T-helper 2 cell treated with Interferon-gamma antibody and Interleukin-4, amounts not matched to agents 5 μg/mL and 100 μg/mL, for 36 hours (primary cell): ENCODE results near the gene SV2C.

Experiments used
- DNase-seq: peaks from one replicate; pipeline ENCODE4 v3.0.0; 2021; ENCODE audit warnings: low spot score
- H3K27ac Mint-ChIP-seq: one replicate; pipeline ENCODE4 v1.8.0; 2021; ENCODE audit warnings: mild to moderate bottlenecking, mixed read lengths
- H3K27me3 Mint-ChIP-seq: one replicate; pipeline ENCODE4 v1.8.0; 2021; ENCODE audit warnings: low read depth, mixed read lengths
- H3K36me3 Mint-ChIP-seq: one replicate; pipeline ENCODE4 v1.8.0; 2021; ENCODE audit warnings: low read depth, mixed read lengths
- H3K4me1 Mint-ChIP-seq: one replicate; pipeline ENCODE4 v1.8.0; 2021; ENCODE audit warnings: low read depth, mixed read lengths
- H3K4me3 Mint-ChIP-seq: one replicate; pipeline ENCODE4 v1.8.0; 2022; ENCODE audit warnings: mild to moderate bottlenecking, moderate library complexity, mixed read lengths
- H3K9me3 Mint-ChIP-seq: one replicate; pipeline ENCODE4 v1.8.0; 2021; ENCODE audit warnings: mixed read lengths

Gene SV2C

DNA sequence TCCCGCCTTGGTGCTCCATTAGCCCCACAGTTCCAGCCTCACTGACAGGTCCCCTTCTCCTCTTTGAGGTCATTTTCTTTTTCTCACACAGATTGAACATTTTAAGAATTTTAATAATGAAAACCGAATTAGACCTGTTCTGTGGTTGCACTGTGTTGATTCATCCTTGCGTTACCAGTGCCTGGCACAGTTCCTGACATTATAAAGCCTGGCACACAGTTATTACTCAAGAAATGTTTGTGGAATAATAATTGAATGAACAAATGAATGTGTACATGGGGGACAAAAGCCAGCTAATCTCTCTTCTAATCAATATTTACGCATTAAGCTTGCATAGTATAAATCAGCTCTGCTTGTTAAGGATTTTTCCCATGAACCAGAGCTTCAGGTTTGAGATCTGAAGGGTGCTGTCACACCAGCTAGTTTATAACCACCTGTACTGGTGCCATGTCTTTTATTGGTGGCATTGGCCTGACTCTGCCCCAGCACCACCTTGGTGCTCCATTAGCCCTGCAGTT lies 80.0 kb downstream of the SV2C start:
- Mint-ChIP-seq H3K9me3 (no peaks in the 10 kb centered on the region), H3K27ac (no peak overlapping the region), H3K4me3 (no peak overlapping the region), H3K27me3 (peaks cover 24% of the 10 kb centered on the region), H3K4me1 (no peaks in the 10 kb centered on the region), H3K36me3 (no peaks in the 10 kb centered on the region)
- no peak for DNase-seq

DNA sequence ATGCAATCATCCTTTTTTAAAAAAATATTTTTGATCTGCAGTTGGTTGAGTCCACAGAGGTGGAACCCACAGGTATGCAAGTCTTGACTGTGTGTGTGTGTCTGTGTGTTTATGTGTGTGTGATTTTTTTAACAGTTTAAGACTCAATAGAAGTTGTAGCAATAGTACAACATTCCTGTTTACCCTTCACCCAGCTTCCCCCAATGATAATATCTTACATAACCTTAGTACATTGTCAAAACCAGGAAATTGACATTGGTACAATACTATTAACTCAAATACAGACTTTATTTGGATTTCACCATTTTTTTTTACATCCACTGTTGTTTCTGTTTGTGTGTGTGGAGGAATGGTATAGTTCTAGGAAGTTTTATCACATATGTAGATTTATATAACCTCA lies 81.8 kb downstream of the SV2C start:
- Mint-ChIP-seq H3K27ac (no peak overlapping the region), H3K9me3 (no peaks in the 10 kb centered on the region), H3K4me1 (no peaks in the 10 kb centered on the region), H3K4me3 (no peak overlapping the region), H3K36me3 (no peaks in the 10 kb centered on the region), H3K27me3 (peaks cover 19% of the 10 kb centered on the region)
- no peak for DNase-seq

DNA sequence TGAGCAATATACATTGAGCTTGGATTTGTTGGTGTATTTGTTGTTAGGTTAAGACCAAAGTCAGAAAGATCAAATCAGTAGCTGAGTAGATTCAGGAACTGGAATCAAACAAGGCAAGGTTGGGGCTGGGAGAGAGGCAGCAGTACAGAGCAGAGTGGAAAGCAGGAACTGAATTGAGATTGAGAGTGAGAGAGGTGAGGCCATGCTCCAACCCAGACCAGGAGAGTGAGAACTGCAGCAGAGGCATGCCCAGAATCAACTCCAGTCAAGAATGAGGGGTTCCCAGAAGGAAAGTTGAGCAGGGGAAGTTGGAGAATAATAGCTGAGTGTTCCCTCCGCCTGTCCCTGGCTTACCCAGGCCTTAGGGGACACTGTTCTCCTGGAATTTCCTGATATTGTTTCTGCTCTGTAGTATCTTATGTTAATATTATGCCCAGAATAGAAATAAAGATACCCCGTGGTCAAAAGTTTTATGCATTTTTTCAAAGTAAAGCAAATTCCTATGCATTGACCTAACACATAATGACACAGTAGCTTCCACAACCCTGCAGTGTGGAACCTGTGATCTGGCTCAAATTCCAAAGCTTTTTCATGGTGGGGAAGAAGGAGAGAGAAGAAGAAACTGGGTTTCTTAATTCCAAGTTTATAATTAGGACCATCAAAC lies 82.7 kb downstream of the SV2C start:
- no peak for DNase-seq
- no peaks in the 10 kb centered on the region for H3K9me3 Mint-ChIP-seq
- no peaks in the 10 kb centered on the region for H3K4me1 Mint-ChIP-seq
- no peak overlapping the region for H3K4me3 Mint-ChIP-seq
- peaks cover 19% of the 10 kb centered on the region for H3K27me3 Mint-ChIP-seq
- no peaks in the 10 kb centered on the region for H3K36me3 Mint-ChIP-seq
- no peak overlapping the region for H3K27ac Mint-ChIP-seq

DNA sequence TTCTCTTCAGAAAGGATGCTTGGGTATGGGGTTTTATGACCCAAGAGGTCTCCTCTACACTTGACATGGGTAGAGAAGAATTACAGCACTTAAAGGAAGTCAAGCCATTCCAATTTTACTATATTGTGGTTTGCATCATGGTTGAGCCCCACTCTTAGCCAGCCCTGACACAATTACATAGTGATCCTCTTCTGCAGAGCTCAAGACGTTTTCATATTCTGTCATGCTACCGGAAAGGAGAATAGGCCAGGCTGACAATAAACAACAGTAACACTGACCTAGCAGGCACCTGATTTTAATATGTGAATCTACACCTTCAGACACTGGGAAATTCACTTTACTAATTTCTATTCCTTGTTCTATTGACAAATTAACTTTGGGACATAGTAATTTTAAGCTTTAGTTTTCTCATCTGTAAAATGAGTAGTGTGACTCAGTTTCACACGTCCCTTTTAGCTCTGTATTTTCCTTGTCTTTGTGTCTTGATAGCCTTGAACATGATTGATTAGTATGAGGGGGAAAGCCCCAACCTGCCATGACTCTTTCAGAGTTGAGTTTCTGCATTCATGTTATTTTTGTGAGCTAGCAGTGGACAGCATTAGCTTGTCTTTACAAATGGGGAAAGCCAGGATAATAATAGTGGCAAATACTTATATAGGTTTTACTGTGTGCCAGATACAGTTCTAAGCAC lies 83.8 kb downstream of the SV2C start:
- H3K36me3 Mint-ChIP-seq = no peaks in the 10 kb centered on the region
- no peak overlapping the region for H3K27ac Mint-ChIP-seq
- H3K9me3 Mint-ChIP-seq = no peaks in the 10 kb centered on the region
- no peaks in the 10 kb centered on the region for H3K4me1 Mint-ChIP-seq
- no peak for DNase-seq
- H3K27me3 Mint-ChIP-seq = peaks cover 19% of the 10 kb centered on the region
- H3K4me3 Mint-ChIP-seq = no peak overlapping the region

DNA sequence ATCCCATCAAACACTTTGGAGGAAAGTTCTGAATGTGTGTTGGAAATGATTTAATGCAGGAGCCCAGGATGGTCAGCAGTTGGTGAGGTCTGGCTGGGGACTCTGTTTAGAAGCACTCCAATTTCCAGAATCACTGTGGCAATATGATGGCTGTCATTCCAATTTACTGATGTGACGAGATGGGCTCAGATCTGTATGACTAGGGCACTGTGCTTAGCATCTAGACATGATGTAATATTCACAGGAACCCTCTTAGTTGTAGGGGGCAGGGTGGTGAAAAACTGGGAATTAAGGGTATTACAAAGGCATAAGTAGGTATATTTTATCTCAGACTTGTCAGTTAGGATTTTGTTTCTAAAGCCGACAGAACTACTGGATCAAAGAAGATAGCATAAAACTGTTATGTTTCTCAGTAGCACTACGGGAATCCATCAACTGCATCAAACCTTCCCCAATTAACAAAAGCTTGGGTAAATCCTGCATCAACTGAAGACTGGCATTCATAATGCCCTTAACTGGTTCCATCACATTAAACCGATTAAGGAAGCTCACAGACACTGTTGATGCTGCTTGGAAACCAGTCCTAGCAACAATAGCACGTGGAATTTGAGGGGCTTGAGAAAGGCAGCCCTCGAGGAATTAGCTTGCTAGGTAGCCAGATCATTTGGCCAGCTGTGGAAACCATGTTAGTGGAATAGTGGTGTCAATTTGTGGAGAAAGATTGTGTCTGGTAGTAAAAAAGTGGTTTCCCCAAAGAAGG lies 86.1 kb downstream of the SV2C start:
- Mint-ChIP-seq H3K4me3 (no peak overlapping the region), H3K27me3 (peaks cover 15% of the 10 kb centered on the region), H3K27ac (no peak overlapping the region), H3K9me3 (no peaks in the 10 kb centered on the region), H3K36me3 (no peaks in the 10 kb centered on the region), H3K4me1 (no peaks in the 10 kb centered on the region)
- DNase-seq = no peak

DNA sequence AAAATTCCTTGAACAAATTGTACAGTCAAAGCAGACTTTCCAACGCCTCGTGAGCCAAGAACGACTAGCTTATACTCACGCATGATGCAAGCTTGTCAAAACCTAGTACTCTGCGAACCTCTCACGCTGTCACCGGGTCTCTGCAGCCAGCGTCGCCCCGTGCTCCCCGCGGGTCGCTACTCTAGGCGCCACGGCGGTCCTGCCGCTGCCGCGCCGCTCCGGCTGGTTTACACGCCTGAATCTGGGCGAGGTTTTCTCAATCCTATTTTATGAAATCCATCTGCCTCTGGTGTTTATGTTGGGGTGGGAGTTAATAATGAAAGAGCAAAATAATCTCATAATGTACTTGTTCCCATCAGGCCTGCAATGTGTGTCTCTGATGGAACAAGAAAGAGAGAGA lies 90.9 kb downstream of the SV2C start:
- peaks cover 4% of the 10 kb centered on the region for H3K27me3 Mint-ChIP-seq
- no peak for DNase-seq
- H3K4me1 Mint-ChIP-seq = peaks cover 20% of the 10 kb centered on the region
- H3K9me3 Mint-ChIP-seq = no peaks in the 10 kb centered on the region
- H3K4me3 Mint-ChIP-seq = no peak overlapping the region
- no peaks in the 10 kb centered on the region for H3K36me3 Mint-ChIP-seq
- H3K27ac Mint-ChIP-seq = no peak overlapping the region

DNA sequence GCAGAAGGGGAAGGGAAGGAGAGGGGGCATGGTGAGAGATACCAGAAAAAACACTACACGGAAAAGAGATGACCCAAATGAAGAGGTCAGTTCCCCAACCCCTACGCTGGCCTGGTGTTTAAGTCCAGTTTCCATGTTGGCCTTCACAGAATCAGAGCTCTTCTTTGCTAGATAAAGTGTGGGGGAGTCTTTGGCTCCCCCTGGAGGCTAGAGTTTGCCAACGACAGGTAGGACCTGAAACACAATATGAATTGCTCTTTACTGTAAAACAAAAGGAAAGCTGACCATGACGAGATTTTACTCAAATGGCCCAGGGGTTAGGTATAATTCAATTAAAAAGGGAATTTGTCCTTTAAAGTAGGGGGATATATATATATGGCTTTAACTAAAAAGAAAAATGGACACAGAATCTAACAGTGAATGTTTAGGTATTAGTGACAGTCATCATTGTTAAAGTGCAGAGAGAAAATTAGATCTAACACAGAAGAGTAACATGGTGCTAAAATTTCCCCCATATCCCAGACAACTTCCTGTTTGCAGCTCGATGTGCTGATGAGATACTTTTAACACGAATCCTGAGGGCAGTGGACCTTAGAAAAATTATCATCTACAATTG lies 92.0 kb downstream of the SV2C start:
- Mint-ChIP-seq H3K27me3 (no peaks in the 10 kb centered on the region), H3K27ac (no peak overlapping the region), H3K4me1 (peaks cover 20% of the 10 kb centered on the region), H3K36me3 (no peaks in the 10 kb centered on the region), H3K4me3 (no peak overlapping the region), H3K9me3 (no peaks in the 10 kb centered on the region)
- peak; percentile 20 for DNase-seq

DNA sequence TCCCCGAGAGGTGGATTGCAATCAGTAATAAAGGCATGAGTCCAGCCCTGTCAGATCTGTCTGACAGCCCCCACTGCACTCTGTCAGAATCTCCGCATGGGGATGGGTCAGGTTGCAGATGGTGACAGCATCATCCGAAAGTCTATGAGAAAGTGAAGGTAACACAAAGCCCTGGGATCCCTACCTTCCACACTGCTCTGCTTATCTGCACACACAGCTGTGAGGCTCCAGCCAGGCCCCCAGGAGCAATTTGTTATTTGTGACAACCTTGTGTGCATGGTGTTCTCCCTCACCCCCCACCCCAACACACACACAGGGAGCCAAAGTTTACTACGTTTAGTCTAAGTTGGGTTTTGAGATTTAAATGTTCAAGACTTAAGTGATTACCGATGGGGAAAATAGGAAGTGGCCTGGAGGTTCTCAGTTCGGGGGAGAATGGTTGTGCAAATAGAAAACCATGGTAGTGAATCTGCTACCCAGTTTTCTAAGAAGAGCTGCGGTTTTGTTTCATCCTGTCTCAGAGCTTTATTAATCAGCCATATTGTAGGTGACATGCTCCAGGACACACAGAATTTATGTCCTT lies 92.7 kb downstream of the SV2C start:
- Mint-ChIP-seq H3K9me3 (no peaks in the 10 kb centered on the region), H3K27ac (no peak overlapping the region), H3K36me3 (no peaks in the 10 kb centered on the region), H3K4me1 (peaks cover 20% of the 10 kb centered on the region), H3K27me3 (no peaks in the 10 kb centered on the region), H3K4me3 (no peak overlapping the region)
- no peak for DNase-seq

DNA sequence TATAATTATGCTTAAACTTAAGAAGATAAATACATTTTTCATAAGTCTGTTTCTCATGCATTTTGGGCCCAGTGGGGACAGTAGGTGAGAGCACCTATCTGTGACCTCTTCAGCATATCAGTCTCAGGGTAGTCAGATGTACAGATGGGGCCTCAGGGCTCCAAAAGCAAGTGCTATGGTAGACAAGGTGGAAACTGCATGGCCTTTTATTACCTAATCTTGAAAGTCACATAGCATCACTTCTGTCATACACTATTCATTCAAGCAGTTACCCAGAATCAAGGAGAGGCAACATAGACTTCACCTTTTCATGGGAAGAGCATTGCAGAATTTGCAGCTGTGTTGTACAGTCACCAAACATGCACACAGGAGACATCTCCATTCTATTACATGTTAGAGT lies 94.8 kb downstream of the SV2C start:
- Mint-ChIP-seq H3K27me3 (no peaks in the 10 kb centered on the region), H3K4me3 (no peak overlapping the region), H3K4me1 (peaks cover 20% of the 10 kb centered on the region), H3K27ac (no peak overlapping the region), H3K9me3 (no peaks in the 10 kb centered on the region), H3K36me3 (no peaks in the 10 kb centered on the region)
- no peak for DNase-seq

DNA sequence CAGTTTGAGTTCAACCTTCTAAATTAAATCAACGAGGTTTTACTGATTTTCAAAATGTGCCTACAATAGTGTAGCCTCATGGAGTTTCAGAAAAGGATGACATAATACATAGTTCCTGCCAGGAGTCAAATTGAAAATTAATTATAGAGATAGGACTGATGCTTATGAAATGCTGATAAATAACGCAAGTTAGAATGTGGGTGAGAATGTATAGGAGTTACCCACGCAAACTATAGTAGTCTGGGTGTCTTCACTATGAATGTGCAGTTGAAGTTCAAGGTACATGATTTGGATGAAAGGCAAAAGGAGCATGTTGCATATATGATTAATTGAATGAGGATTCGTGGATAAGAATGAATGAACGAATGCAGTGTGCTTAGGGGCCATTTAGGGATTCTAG lies 95.7 kb downstream of the SV2C start:
- no peak for DNase-seq
- Mint-ChIP-seq H3K9me3 (no peaks in the 10 kb centered on the region), H3K4me1 (peaks cover 20% of the 10 kb centered on the region), H3K36me3 (no peaks in the 10 kb centered on the region), H3K4me3 (no peak overlapping the region), H3K27ac (no peak overlapping the region), H3K27me3 (no peaks in the 10 kb centered on the region)

DNA sequence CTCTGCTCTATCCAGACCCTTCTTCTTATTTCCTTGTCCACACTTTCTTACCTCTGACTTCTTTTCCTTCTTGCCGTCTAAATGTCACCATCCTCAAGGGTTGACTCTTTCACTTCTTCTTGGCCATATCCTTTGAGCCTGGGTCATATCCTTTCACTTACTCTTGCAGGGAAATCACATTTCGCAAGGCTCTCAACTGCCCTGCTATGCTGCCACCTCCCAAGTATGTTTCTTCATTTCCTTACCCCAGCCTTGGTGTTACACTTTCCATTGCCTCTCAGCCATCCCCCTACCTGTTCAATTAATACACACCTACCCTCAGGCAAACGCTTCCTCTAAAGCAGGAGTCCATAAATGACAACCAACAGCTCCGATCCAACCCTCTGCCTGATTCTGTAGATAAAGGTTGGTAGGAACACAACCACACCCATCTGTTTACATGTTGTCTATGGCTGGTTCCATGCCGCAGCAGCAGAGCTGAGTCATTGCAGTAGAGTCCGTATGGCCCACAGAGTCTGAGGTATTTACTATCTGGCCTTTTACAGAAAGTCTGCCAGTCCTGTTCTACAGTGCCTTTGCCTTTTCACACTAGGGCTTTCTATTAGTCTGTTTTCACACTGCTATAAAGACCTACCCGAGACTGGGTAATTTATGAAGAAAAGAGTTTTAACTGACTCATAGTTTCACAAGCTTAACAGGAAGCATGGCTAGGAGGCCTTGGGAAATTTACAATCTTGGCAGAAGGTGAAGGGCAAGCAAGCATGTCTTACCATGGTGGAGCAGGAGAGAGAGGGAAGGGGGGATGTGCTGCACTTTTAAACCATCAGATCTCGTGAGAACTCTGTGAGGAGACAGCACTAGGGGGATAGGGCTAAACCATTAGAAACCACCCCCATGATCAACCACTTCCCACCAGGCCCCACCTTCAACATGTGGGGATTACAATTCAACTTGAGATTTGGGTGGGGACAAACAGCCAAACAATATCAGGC lies 97.9 kb downstream of the SV2C start:
- Mint-ChIP-seq H3K9me3 (no peaks in the 10 kb centered on the region), H3K27me3 (no peaks in the 10 kb centered on the region), H3K4me3 (no peak overlapping the region), H3K36me3 (no peaks in the 10 kb centered on the region), H3K4me1 (peaks cover 11% of the 10 kb centered on the region), H3K27ac (no peak overlapping the region)
- DNase-seq = peak; percentile 14

DNA sequence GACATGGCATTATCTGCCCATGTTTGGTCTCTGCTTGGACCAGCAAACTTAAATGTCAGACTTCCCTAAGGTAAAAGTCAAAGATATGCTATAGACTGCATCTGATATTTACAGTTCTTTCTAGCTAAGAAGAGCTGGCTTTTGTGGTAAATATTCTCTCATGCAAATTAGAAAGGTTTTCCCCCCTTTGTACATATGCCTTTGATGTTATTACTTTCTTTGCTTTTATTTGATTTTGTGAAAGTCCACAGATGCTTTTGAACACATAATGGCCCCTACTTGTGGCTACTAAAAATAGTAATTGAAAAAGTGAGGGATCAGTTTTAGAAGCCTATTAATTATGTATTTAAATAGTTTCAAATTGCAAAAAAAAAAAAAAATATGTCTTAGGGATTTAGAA lies 104.2 kb downstream of the SV2C start:
- Mint-ChIP-seq H3K9me3 (peaks cover 6% of the 10 kb centered on the region), H3K4me3 (no peak overlapping the region), H3K36me3 (no peaks in the 10 kb centered on the region), H3K27me3 (peaks cover 6% of the 10 kb centered on the region), H3K4me1 (no peaks in the 10 kb centered on the region), H3K27ac (no peak overlapping the region)
- DNase-seq = no peak

DNA sequence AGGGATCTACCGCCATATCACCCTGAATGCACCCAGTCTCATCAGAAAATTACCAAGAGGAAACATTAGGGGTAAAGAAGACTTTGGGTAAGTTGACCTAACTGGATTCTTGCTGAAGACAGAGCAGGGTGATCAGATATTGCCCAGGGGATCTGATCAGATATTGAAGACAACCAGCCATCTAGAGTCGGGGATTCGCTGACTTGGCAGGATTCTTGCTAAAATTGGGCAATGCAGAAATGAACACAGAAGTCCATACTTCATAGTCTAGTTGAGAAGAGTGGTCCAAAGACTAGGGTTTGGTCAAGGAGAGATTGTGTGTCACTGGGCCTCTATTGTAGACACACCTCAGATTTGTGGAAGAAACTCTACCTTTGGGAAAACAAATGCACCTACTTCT lies 107.2 kb downstream of the SV2C start:
- no peak for DNase-seq
- Mint-ChIP-seq H3K9me3 (peaks cover 6% of the 10 kb centered on the region), H3K4me1 (no peaks in the 10 kb centered on the region), H3K27me3 (peaks cover 16% of the 10 kb centered on the region), H3K36me3 (no peaks in the 10 kb centered on the region), H3K4me3 (no peak overlapping the region), H3K27ac (no peak overlapping the region)
